Fibroblast of pulmonary artery (primary cell): ENCODE data around the gene TXNDC11.

Experiments used
- DNase-seq: peaks from one replicate; pipeline ENCODE4 v3.0.0-alpha.2; 2010; ENCODE audit warnings: low read depth
- H3K4me3 ChIP-seq: replicated peaks from 2 replicates; pipeline ENCODE4 v1.5.1; 2011; ENCODE audit warnings: low read depth, mild to moderate bottlenecking, control low read depth, low read length, moderate library complexity
- TF ChIP-seq, protein P1 (sequence below): IDR thresholded peaks from 2 replicates; pipeline ENCODE4 v1.5.1; 2011; ENCODE audit warnings: mild to moderate bottlenecking, control low read depth, low read length, inconsistent platforms; ENCODE audit errors: missing control alignments

TXNDC11 gene

DNA sequence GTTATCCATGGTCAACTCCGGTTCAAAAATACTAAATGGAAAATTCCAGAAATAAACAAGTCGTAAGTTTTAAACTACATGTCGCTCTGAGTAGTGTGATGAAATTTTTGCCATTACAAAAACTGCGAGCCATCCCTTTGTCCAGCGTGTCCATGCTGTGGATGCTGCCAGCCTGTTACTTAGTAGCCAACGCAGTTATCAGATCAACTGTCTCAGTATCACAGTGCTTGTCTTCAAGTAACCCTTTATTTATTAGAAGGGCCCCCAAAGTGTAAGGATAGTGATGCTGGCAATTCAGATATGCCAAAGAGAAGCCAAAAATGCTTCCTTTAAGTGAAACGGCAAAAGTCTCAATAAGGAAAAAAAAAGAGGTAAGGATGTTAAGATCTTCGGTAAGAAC, 50.5 kb downstream of the TXNDC11 start:
- no peak overlapping the region for H3K4me3 ChIP-seq
- no peak for DNase-seq
- TF ChIP-seq, protein P1, sequence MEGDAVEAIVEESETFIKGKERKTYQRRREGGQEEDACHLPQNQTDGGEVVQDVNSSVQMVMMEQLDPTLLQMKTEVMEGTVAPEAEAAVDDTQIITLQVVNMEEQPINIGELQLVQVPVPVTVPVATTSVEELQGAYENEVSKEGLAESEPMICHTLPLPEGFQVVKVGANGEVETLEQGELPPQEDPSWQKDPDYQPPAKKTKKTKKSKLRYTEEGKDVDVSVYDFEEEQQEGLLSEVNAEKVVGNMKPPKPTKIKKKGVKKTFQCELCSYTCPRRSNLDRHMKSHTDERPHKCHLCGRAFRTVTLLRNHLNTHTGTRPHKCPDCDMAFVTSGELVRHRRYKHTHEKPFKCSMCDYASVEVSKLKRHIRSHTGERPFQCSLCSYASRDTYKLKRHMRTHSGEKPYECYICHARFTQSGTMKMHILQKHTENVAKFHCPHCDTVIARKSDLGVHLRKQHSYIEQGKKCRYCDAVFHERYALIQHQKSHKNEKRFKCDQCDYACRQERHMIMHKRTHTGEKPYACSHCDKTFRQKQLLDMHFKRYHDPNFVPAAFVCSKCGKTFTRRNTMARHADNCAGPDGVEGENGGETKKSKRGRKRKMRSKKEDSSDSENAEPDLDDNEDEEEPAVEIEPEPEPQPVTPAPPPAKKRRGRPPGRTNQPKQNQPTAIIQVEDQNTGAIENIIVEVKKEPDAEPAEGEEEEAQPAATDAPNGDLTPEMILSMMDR, result no peak

- TF ChIP-seq, protein P1, result no peak
- DNase-seq, result no peak
These were observed 50.9 kb downstream of the TXNDC11 start for GRCh38 chr16:11691771-11692170.

GRCh38 chr16:11691235-11691634, 51.4 kb downstream of the TXNDC11 start:
- DNase-seq, result no peak
- TF ChIP-seq, protein P1, result no peak

More at GRCh38 chr16:11691771-11692170, 50.9 kb downstream of the TXNDC11 start:
- no peak overlapping the region for H3K4me3 ChIP-seq

DNA sequence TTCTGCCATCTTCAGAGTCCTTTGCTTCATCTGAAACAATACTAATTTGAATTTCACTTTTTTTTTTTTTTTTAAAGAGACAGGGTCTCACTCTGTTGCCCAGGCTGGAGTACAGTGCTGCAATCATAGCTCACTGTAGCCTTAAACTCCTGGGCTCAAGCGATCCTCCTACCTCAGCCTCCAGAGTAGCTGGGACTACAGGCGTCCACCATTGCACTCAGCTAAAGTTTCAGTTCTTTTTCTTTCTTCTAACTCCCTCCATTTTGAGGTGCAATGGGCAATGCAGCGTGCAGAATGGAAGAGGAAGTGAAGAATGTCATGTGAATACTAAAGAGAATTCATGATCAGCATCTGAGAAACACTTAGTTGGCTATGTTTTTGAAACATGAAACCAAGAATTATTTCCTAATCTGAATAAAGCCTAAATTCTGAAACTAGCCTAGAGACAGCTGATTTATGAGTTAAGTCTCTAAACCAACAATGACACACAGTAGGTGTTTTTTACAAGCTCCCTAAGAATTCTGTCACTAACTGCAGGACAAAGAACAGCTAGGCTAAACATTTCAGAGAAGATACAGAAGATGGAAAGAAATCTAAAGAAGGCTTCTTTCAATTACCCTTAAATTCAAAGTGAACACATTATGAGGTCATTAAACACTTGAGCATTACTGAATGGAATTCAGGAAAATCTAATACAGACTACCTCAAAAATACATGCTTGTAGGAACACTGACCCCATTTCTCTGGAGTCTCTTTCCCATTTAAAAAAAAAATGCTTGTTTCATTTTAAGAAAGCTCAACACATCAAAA, 53.4 kb downstream of the TXNDC11 start:
- no peak for DNase-seq
- TF ChIP-seq, protein P1, result no peak
- no peak overlapping the region for H3K4me3 ChIP-seq

More at GRCh38 chr16:11691235-11691634, 51.4 kb downstream of the TXNDC11 start:
- no peak overlapping the region for H3K4me3 ChIP-seq

GRCh38 chr16:11688520-11688886, 54.2 kb downstream of the TXNDC11 start:
- TF ChIP-seq, protein P1, result no peak
- DNase-seq, result no peak
- no peak overlapping the region for H3K4me3 ChIP-seq

GRCh38 chr16:11687601-11688519, 54.8 kb downstream of the TXNDC11 start:
- H3K4me3 ChIP-seq, result no peak overlapping the region
- TF ChIP-seq, protein P1, result no peak
- no peak for DNase-seq
